ENCODE measurements around the gene KLHL34. TPM values are rescaled to one million over a fixed set of nuclear protein-coding genes. Genes with fewer than 3 reads are reported as not detected.
A peak's percentile ranks its signal among the peaks of the same experiment; 100 is the strongest.

Gene KLHL34
- total RNA-seq, 1 donor from 2014 or later, result 0.59 TPM

DNA sequence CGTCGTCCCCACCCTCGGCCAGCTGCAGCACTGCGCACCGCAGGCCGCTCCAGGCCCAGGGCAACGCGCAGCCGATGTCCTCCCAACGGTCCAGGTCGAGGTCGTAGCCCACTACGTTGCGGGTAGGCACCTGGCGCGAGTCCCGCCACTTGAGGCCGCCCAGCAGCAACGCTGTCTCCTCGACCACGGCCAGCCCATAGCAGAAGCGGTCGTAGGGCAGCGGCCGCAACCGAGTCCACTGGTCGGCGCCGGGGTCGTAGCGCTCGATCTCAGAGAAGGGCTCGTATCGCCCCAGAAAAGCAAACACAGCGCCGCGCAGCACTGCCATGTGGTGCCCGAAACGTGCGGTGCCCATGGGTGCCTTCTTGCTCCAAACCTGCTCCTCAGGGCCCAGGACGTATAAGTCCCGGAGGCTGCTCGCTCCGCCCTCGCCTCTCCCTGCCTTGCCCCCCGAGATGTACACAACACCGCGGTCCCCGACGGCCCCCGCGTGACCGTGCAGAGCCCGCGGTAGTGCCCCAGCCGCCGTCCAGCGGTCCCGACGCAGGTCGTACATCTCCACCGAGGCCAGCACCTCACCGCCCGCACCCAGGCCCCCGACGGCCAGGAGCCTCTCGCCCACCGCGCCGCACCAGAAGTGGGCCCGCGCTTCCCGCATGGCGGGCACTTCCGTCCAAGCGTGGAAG, 2.1 kb downstream of the KLHL34 start:
- no peak for DNase-seq

DNA sequence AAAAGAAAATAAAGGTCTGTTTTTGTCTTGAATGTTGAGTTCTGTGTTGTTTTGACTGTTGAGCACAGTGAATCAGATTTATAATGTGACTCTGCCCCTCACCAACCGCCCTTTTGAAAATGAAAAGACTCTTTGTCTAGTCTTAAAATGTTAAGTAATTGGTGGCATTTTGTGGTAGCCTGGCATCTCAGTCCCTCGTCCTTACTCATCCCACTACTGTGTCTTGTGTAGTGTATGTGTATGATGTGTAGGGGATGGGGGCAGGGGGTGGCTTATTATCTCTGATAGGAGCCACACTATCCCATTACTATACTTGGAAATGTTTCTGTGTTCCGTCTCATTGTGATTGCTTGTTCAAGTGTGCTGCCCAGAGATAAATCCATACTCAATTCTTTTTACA, 12.2 kb downstream of the KLHL34 start:
- no peak for DNase-seq

DNA sequence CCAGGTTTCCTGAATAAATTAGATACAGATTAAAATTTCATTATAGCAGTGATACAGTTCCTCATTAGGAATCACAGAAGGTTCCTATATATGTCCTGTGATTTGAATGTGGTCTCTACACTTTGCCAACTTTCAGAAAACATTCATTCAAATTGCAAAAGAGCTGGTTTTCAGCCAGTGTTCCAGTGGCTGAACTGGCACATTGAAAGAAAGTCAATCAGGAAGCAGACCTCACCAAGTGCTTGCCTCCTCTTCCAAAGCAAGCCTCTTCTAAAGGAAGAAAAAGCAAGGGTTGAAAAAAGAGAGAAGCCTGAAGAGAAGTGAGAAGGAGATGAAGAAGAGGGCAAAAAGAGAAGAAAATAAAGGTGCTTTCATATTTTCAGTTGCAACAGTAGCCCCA, 12.7 kb downstream of the KLHL34 start:
- DNase-seq, result no peak

DNA sequence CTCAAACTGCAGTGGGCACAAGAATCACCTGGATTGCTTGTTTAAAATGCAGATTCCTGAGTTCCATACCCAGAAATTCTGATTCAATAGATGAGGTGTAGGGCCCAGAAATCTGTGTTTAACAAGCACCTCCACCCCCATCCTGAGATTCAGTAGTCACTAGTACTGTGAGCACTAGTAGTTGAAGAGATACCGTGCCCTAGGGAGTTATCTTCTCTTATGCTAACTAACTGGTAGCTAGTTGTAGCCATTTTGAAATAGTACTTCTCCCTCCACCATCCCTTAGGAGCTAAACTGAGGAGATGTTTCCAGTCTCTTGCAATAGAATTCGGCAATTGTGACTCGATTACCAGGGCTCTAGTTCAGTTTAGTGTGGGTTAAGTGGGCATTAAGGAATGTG, 18.4 kb downstream of the KLHL34 start:
- no peak for DNase-seq

DNA sequence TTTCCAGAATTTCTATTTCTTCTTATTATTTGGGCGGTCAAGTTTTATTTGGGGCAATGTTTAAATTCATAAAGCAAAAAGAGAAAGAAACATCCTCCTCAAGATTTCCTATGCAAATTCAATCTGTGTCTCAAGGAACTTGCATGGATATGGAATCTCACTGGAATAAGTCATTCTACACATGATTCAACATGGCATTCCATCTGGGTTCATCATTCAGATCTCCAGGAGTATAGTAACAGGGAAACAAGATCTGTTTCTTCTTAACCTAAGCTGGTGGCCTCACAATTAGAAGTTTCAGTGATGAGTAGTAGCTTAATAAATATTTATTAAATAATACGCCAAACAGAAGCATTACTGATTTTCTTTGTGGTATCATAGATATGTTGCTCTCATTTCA, 19.8 kb downstream of the KLHL34 start:
- DNase-seq, result no peak

DNA sequence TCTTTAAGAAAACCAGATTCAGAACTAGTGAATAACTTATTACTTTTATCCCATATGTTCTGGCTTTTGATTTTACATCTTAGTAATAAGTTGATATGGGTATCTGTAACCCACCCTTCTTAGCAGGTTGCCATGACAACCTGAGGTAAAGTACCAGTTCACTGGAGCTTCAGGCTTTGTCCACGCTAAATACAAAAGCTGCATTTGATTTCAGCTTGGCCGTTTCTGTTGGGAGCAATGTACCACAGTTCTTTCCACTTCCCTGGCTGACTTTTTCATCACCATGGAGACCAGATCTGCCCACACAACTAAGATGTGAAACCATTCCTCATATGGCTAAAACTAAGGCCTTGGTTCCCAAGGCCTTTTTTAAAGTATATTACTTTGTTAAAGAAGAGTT, 26.1 kb downstream of the KLHL34 start:
- DNase-seq, result no peak

DNA sequence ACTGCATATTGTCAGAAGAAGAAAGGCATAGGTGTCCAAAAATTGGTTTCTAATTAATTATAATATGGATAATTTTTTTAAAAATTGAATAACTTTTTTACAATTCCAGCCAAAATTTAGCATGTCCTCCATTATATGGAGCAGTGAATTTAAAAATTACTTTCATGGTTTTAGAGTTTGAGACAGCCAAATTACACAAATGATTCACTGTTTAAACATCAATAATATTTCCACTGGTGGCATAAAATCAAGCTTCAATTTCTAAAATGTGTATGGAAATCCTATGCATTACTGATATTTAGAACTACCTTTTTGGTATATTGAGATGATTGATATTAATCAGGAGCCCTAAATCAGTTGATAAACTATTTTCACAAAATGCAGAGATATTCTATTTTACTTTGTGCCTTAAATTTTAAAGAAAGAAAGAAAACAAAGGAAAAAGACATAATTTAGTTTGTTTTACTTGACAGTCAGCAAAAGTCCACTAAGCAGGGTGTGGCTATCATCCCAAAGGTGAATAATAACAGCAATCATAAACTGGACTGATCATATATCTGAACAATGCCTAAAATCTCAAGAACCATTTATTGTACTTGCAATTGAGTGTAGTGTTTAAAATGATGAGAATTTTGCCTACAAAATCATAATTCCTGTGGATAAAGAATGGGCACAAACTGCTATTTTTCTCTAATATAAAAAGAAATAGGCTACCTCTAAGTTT, 34.2 kb downstream of the KLHL34 start:
- DNase-seq, result no peak

DNA sequence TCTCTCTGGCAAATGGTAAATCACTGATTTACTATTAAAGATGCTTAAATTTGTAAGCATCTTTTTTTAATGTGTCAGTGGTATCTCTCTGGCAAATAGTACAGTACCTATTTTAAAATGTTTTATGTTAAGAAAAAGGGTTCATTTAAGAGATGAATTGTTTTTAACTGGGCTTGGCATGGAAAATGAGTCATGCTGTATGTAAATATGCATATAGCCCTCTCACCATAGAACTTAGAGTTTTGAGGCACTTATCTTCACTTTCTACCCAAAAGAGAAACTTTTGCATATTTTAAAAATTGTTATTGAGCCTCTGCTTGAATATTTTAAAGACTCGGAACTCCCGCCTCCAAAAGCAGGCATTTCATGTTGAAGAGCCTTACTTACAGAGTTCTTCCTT, 37.9 kb downstream of the KLHL34 start:
- DNase-seq, result no peak

DNA sequence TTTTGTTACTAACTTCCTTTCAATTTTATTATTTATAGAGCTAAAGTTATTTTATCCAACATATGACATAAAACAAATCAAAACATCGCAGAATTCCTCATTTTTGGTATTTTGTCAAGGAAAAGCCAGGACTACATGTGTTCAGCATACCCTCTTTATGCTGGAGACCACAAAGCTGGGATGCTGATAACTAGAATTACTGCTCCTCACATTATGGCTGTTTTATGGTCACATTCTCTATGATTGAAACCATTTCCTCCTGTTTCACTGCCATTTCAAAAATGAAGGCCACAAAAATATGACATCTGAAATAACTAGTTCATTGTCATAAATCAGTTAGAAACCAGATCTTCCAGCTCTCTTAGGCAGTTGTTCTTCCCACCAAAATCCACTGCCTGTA, 41.7 kb downstream of the KLHL34 start:
- peak; percentile 58 for DNase-seq

DNA sequence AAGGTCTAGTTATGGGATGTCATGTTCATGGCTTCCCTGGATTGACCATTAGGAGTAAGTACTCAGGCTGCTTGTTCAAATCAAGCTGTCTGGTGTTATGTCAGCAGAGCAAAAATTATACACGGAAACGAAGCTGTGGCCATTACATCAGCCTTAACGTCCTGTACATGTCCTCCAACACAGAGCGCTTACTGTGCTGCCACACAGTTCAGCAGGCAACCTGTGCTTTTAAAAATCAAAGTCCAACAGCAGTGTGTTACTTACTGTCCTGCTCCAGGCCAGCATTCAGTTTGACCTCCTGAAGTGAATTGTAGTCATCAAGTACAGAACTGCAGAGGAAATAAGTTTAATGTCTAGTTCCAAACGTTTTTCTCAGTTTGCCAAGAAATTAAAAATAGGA, 46.0 kb downstream of the KLHL34 start:
- no peak for DNase-seq

DNA sequence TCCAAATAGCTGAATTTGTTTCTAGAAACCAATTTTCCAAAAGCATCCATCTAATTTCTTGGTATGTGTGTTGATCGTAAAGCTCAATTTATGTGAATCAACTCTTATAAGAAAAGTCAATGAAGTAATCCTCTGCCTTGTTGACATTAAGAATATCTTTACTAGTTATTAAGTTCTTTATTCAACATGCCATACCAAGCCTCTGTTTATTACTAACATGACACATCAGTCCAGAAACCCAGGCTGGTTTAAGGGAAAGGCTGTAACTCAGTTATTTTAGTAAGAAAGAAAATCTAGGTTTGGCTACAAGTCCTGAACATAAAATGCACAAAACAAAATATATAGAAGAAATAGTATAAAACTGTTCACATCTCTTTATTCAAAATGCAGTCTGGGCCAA, 48.0 kb downstream of the KLHL34 start:
- no peak for DNase-seq

DNA sequence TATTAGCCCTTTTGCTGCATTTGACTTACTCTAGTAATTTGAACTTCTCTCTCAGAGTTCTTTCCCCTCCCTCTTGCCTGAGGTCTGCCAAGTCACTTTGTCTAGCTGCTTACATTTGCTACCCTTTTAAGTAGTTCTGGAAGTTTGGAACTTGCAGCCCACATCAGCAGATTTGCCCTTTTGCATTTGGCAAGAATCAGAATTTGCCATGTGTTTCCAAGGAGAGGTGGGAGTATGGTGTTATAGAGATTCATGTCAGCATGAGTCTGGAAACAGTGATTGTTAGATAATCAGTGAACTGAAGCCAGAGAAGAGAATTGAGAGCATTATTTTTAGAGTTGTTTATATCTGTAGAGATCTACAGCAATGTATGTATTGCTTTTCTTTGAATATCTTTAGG, 52.1 kb downstream of the KLHL34 start:
- peak; percentile 18 for DNase-seq

Other genes with a start within 250 kb of the KLHL34 start
- 40.1 TPM for gene SMPX, start 99.8 kb upstream of the KLHL34 start, total RNA-seq
- gene MBTPS2, start 181.3 kb upstream of the KLHL34 start, total RNA-seq, result 11.5 TPM
- 2.5 TPM for gene YY2, start 197.7 kb upstream of the KLHL34 start, total RNA-seq